ENCODE measurements around the gene CCT6A. TPM values are rescaled to one million over a fixed set of nuclear protein-coding genes. Genes with fewer than 3 reads are reported as not detected.

Gene CCT6A
- polyA plus RNA-seq, 1 donor from 2014 or later = 275 TPM

DNA sequence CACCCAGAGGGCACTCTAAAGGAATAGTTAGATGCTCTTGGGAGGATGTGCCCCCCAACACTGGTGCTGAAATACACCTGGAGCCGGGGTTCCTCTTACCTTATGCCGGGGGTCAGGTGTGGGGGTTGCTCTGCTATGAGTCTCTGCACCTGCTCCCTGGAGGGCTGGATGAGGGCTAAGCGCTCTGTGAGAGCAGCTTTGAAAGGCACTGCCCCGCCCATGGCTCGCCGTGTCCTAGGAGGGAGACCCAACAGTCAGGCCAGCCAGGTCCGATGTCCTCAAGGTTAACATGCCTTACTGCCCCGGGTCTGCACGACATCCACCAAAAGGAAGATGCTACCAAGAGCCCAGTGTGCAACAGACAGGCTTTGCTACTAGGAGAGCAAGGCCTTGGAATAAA, 32.1 kb upstream of the CCT6A start:
- Histone ChIP-seq H3K9me2 (ENCODE audit: insufficient read depth, low read length) (no peaks in the 10 kb centered on the region), H3K9ac (ENCODE audit: low read length) (no peak overlapping the region), H3K4me2 (ENCODE audit: low read length) (no peak overlapping the region), H2AFZ (ENCODE audit: low read depth, low read length) (no peak overlapping the region), H4K20me1 (ENCODE audit: insufficient read depth) (no peaks in the 10 kb centered on the region), H3K36me3 (ENCODE audit: insufficient read depth, low read length) (no peaks in the 10 kb centered on the region), H3K9me3 (ENCODE audit: low read length) (no peaks in the 10 kb centered on the region), H3K27ac (ENCODE audit: low read length) (no peak overlapping the region), H3F3A (ENCODE audit: insufficient read depth, low read length, poor library complexity, severe bottlenecking) (no peaks in the 10 kb centered on the region), H3K27me3 (ENCODE audit: insufficient read depth, low read depth, low read length) (no peaks in the 10 kb centered on the region), H3K4me3 (ENCODE audit: low read length) (no peak overlapping the region), H3K79me2 (replicated peaks; ENCODE audit: insufficient read depth, low read length) (no peaks in the 10 kb centered on the region)
- TF ChIP-seq TAF1 (IDR thresholded peaks at IDR 0.05; ENCODE audit: low read depth) (no peak), RAD21 (conservative IDR thresholded peaks at IDR 0.05) (no peak), POLR2AphosphoS5 (IDR thresholded peaks at IDR 0.05) (no peak)
- TF ChIP-seq, protein P1, sequence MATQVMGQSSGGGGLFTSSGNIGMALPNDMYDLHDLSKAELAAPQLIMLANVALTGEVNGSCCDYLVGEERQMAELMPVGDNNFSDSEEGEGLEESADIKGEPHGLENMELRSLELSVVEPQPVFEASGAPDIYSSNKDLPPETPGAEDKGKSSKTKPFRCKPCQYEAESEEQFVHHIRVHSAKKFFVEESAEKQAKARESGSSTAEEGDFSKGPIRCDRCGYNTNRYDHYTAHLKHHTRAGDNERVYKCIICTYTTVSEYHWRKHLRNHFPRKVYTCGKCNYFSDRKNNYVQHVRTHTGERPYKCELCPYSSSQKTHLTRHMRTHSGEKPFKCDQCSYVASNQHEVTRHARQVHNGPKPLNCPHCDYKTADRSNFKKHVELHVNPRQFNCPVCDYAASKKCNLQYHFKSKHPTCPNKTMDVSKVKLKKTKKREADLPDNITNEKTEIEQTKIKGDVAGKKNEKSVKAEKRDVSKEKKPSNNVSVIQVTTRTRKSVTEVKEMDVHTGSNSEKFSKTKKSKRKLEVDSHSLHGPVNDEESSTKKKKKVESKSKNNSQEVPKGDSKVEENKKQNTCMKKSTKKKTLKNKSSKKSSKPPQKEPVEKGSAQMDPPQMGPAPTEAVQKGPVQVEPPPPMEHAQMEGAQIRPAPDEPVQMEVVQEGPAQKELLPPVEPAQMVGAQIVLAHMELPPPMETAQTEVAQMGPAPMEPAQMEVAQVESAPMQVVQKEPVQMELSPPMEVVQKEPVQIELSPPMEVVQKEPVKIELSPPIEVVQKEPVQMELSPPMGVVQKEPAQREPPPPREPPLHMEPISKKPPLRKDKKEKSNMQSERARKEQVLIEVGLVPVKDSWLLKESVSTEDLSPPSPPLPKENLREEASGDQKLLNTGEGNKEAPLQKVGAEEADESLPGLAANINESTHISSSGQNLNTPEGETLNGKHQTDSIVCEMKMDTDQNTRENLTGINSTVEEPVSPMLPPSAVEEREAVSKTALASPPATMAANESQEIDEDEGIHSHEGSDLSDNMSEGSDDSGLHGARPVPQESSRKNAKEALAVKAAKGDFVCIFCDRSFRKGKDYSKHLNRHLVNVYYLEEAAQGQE (IDR thresholded peaks at IDR 0.05; ENCODE audit: borderline replicate concordance) = no peak

DNA sequence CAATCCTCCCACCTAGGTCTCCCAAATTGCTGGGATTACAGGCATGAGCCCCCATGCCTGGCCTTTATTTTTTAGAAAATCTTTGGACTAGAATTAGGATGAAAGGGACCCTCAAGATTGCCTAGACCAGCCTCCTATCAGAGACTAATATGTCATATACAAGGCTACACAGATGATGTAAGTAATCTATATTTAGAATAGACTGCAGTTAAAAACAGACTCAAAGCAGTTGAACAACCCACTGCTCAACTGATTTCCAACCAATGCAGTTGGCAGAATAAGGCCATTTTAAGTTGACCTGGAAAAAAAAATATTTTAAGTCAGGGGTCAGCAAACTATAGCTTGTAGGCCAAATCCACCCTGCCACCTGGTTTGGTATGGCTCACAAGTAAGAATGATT, 28.1 kb upstream of the CCT6A start:
- Histone ChIP-seq H4K20me1 (ENCODE audit: insufficient read depth) (no peaks in the 10 kb centered on the region), H3K79me2 (replicated peaks; ENCODE audit: insufficient read depth, low read length) (no peaks in the 10 kb centered on the region), H3K4me2 (ENCODE audit: low read length) (no peak overlapping the region), H3K4me3 (ENCODE audit: low read length) (no peak overlapping the region), H3K9me3 (ENCODE audit: low read length) (no peaks in the 10 kb centered on the region), H3K36me3 (ENCODE audit: insufficient read depth, low read length) (no peaks in the 10 kb centered on the region), H3K27ac (ENCODE audit: low read length) (no peak overlapping the region), H3F3A (ENCODE audit: insufficient read depth, low read length, poor library complexity, severe bottlenecking) (no peaks in the 10 kb centered on the region), H3K9ac (ENCODE audit: low read length) (no peak overlapping the region), H3K27me3 (ENCODE audit: insufficient read depth, low read depth, low read length) (no peaks in the 10 kb centered on the region), H2AFZ (ENCODE audit: low read depth, low read length) (no peak overlapping the region), H3K9me2 (ENCODE audit: insufficient read depth, low read length) (no peaks in the 10 kb centered on the region)
- TF ChIP-seq MXI1 (conservative IDR thresholded peaks at IDR 0.05; ENCODE audit: poor library complexity, severe bottlenecking) = no peak
- TF ChIP-seq TAF1 (IDR thresholded peaks at IDR 0.05; ENCODE audit: low read depth) = no peak
- TF ChIP-seq RAD21 (conservative IDR thresholded peaks at IDR 0.05) = no peak
- no peak for TF ChIP-seq POLR2AphosphoS5 (IDR thresholded peaks at IDR 0.05)
- TF ChIP-seq EP300 (conservative IDR thresholded peaks at IDR 0.05; ENCODE audit: poor library complexity, severe bottlenecking) = no peak
- TF ChIP-seq, protein P1 (IDR thresholded peaks at IDR 0.05; ENCODE audit: borderline replicate concordance) = no peak
- TF ChIP-seq EZH2 (IDR thresholded peaks at IDR 0.05; ENCODE audit: borderline replicate concordance, insufficient read depth, low read length, poor library complexity, severe bottlenecking) = no peak
- TF ChIP-seq, protein P2, sequence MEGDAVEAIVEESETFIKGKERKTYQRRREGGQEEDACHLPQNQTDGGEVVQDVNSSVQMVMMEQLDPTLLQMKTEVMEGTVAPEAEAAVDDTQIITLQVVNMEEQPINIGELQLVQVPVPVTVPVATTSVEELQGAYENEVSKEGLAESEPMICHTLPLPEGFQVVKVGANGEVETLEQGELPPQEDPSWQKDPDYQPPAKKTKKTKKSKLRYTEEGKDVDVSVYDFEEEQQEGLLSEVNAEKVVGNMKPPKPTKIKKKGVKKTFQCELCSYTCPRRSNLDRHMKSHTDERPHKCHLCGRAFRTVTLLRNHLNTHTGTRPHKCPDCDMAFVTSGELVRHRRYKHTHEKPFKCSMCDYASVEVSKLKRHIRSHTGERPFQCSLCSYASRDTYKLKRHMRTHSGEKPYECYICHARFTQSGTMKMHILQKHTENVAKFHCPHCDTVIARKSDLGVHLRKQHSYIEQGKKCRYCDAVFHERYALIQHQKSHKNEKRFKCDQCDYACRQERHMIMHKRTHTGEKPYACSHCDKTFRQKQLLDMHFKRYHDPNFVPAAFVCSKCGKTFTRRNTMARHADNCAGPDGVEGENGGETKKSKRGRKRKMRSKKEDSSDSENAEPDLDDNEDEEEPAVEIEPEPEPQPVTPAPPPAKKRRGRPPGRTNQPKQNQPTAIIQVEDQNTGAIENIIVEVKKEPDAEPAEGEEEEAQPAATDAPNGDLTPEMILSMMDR (IDR thresholded peaks at IDR 0.05; ENCODE audit: poor library complexity, severe bottlenecking) = no peak
- TF ChIP-seq SMC3 (conservative IDR thresholded peaks at IDR 0.05; ENCODE audit: poor library complexity) = no peak

Data from neural cell (in vitro differentiated cells).